ENCODE data around the gene NR0B2.
"Not testable (repeated sequence)": the region's sequence is repeated elsewhere in the genome, so short reads cannot be mapped to it uniquely, and the experiment has no call there.

Gene NR0B2

GRCh38 chr1:26887125-26887524 is 26.6 kb downstream of the NR0B2 start:
- DNase-seq, result no peak
- Mint-ChIP-seq H3K4me1 (ENCODE audit: low read depth) (peaks cover 36% of the 10 kb centered on the region), H3K9me3 (no peaks in the 10 kb centered on the region), H3K27me3 (no peaks in the 10 kb centered on the region), H3K4me3 (peak overlapping the region; percentile 23), H3K27ac (peak overlapping the region; percentile 72), H3K36me3 (ENCODE audit: low read depth) (peaks cover 94% of the 10 kb centered on the region)

DNA sequence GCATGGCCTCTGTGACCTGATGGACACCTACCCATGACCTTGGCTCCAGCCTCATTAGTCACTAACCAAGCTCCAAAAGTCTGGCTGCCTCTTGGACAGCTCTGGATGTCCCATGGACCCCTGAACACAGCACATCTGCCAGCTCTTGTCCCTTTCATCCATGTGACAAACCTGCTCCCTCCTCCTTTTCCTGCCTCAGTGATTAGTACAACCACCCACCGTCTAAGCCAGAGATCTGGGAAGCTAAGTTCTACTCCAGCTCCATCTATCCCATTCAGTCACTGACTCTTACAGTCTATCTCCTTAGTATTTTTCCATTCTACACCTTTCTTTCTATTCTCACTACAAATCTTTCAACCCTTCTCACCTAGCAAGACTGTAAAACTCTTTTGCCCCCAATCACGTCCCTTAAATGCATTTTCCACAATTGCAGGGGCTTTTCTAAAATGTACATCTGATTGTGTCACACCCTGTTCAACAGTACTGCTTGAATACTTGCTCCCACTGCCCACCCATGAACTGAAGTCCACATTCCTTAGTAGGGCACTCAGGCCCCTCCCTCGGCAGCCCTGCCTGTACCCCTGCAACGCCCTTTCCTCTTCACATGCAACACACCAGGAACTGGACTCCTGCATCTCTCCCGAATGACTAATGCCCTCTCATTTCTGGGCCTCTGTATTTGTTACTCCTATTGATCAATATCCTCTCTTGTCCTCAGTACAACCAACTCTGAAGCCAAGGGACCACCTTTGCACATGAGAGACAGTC is 30.9 kb downstream of the NR0B2 start:
- Mint-ChIP-seq H3K9me3 (no peaks in the 10 kb centered on the region), H3K27me3 (no peaks in the 10 kb centered on the region), H3K4me1 (ENCODE audit: low read depth) (peaks cover 10% of the 10 kb centered on the region), H3K36me3 (ENCODE audit: low read depth) (peaks cover 91% of the 10 kb centered on the region), H3K4me3 (no peak overlapping the region), H3K27ac (peak overlapping the region; percentile 42)
- DNase-seq, result no peak

- peaks cover 92% of the 10 kb centered on the region for H3K36me3 Mint-ChIP-seq (ENCODE audit: low read depth)
- not testable (repeated sequence) for H3K27ac Mint-ChIP-seq; H3K4me1 Mint-ChIP-seq (ENCODE audit: low read depth); H3K27me3 Mint-ChIP-seq; H3K9me3 Mint-ChIP-seq; DNase-seq; H3K4me3 Mint-ChIP-seq
Observed at GRCh38 chr1:26881611-26882010, 32.2 kb downstream of the NR0B2 start.

- Mint-ChIP-seq H3K4me1 (ENCODE audit: low read depth) (peaks cover 4% of the 10 kb centered on the region), H3K36me3 (ENCODE audit: low read depth) (peaks cover 86% of the 10 kb centered on the region), H3K9me3 (no peaks in the 10 kb centered on the region), H3K4me3 (no peak overlapping the region), H3K27me3 (no peaks in the 10 kb centered on the region), H3K27ac (peak overlapping the region; percentile 26)
- DNase-seq, result no peak
Observed at GRCh38 chr1:26879793-26880192, 34.0 kb downstream of the NR0B2 start.

DNA sequence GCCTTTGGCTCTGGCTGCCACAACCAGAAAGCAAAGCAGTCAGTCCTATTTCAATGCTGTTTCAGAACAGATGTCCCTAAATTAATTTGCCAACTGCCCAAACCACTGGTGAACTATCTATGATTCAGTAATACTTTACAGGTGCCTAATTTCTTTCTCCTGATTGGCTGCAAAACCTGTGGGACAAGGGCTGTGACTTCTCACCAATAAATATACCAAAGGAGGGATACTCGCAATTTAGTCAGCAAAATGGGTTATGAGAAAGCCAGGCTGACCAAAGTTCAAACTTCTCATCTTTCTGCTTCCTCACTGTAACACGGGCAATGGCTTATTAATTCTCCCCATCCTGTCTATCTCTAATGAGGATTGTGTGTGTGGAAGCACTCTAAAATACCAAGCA is 36.4 kb downstream of the NR0B2 start:
- H3K9me3 Mint-ChIP-seq, result no peaks in the 10 kb centered on the region
- no peak overlapping the region for H3K4me3 Mint-ChIP-seq
- H3K27me3 Mint-ChIP-seq, result no peaks in the 10 kb centered on the region
- peaks cover 66% of the 10 kb centered on the region for H3K36me3 Mint-ChIP-seq (ENCODE audit: low read depth)
- H3K4me1 Mint-ChIP-seq (ENCODE audit: low read depth), result peaks cover 4% of the 10 kb centered on the region
- no peak for DNase-seq
- H3K27ac Mint-ChIP-seq, result no peak overlapping the region

DNA sequence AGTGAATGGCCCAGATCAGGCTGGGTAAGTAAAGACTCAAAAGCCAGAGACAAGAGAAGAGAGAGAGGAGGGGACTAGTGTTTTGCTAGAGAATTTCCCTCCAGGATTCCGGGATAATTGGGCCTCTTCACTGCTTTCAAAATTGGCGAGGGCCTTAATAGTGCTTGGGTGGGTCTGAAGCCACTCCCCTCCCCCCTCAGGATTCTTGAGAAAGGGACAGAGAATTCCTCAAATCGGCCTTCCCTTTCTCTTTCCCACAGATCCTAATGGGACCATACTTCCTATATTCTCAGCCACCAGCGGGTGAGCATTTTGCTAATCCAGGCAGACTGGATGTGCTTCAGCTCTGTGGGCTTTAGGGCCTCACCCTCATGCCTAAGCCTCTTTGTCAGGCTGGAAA is 38.9 kb downstream of the NR0B2 start:
- Mint-ChIP-seq H3K36me3 (ENCODE audit: low read depth) (peaks cover 45% of the 10 kb centered on the region), H3K9me3 (no peaks in the 10 kb centered on the region), H3K27ac (no peak overlapping the region), H3K4me1 (ENCODE audit: low read depth) (peaks cover 4% of the 10 kb centered on the region), H3K27me3 (no peaks in the 10 kb centered on the region), H3K4me3 (no peak overlapping the region)
- DNase-seq, result no peak

- peaks cover 30% of the 10 kb centered on the region for H3K36me3 Mint-ChIP-seq (ENCODE audit: low read depth)
- H3K4me3 Mint-ChIP-seq; H3K9me3 Mint-ChIP-seq; DNase-seq; H3K4me1 Mint-ChIP-seq (ENCODE audit: low read depth); H3K27me3 Mint-ChIP-seq; H3K27ac Mint-ChIP-seq: not testable (repeated sequence)
Observed at GRCh38 chr1:26873097-26873496, 40.7 kb downstream of the NR0B2 start.

GRCh38 chr1:26864610-26865480 is 48.9 kb downstream of the NR0B2 start:
- Mint-ChIP-seq H3K4me3 (peak overlapping the region; percentile 90), H3K4me1 (ENCODE audit: low read depth) (peaks cover 30% of the 10 kb centered on the region), H3K36me3 (ENCODE audit: low read depth) (peaks cover 7% of the 10 kb centered on the region), H3K27ac (peak overlapping the region; percentile 96), H3K27me3 (no peaks in the 10 kb centered on the region), H3K9me3 (no peaks in the 10 kb centered on the region)
- peak; percentile 96 for DNase-seq

DNA sequence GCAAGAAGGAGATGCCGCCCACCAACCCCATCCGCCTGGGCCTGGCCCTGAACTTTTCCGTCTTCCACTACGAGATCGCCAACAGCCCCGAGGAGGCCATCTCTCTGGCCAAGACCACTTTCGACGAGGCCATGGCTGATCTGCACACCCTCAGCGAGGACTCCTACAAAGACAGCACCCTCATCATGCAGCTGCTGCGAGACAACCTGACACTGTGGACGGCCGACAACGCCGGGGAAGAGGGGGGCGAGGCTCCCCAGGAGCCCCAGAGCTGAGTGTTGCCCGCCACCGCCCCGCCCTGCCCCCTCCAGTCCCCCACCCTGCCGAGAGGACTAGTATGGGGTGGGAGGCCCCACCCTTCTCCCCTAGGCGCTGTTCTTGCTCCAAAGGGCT is 50.1 kb downstream of the NR0B2 start:
- Mint-ChIP-seq H3K27me3 (no peaks in the 10 kb centered on the region), H3K27ac (peak overlapping the region; percentile 92), H3K4me1 (ENCODE audit: low read depth) (peaks cover 30% of the 10 kb centered on the region), H3K4me3 (peak overlapping the region; percentile 90), H3K9me3 (no peaks in the 10 kb centered on the region), H3K36me3 (ENCODE audit: low read depth) (peaks cover 7% of the 10 kb centered on the region)
- DNase-seq, result no peak

DNA sequence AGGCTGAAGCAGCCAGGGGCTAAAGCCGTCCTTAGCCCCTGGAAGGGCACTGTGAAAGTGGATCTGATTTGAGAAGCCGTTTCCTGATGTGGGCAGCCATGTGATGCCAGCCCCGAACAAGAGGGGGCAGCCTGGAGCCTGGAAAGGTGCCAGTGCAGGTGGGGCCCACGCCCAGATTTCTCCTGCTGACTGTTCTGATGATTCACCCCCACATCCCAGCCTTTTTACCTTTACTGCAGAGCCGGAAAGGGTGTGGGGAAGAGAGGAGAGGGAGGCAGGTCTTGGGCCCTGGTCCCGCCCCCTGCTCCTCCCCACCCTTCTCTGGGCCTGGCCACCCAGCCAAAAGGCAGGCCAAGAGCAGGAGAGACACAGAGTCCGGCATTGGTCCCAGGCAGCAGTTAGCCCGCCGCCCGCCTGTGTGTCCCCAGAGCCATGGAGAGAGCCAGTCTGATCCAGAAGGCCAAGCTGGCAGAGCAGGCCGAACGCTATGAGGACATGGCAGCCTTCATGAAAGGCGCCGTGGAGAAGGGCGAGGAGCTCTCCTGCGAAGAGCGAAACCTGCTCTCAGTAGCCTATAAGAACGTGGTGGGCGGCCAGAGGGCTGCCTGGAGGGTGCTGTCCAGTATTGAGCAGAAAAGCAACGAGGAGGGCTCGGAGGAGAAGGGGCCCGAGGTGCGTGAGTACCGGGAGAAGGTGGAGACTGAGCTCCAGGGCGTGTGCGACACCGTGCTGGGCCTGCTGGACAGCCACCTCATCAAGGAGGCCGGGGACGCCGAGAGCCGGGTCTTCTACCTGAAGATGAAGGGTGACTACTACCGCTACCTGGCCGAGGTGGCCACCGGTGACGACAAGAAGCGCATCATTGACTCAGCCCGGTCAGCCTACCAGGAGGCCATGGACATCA is 50.7 kb downstream of the NR0B2 start, which contains the start of gene SFN:
SFN (plus strand) TSS at position 369 of the 904 bp plus-strand sequence; CDS start at position 433, 64 bp downstream.
- Mint-ChIP-seq H3K4me3 (peak within 1 kb of the TSS; percentile 90), H3K4me1 (ENCODE audit: low read depth) (peaks cover 30% of the 10 kb centered on the region), H3K9me3 (no peaks in the 10 kb centered on the region), H3K27me3 (no peaks in the 10 kb centered on the region), H3K36me3 (ENCODE audit: low read depth) (peaks cover 7% of the 10 kb centered on the region), H3K27ac (peak within 1 kb of the TSS; percentile 92)
- peak; percentile 68 for DNase-seq

DNA sequence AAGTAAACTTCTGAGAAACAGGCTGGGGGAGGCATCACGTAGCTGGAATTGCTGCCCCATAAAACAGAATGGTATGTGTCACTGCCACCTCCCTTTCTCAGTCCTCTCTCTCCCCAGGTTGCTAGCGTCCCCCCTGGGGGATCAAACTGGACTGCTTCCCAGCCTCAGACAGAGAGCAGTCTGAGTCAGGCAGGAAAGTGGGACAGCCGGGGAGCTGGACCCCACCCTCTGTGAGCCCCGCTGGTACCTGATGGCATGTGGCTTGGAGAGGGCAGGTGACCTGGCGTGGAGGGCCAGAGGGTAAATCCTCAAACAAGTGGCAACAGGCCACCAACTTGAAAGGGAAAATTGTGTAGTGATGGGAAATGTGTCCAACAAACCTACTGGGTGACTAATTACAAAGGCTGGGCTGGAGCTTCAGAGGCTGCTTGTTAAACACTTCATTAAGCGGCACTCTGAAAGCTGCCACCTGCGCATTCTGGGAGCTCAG is 51.8 kb downstream of the NR0B2 start:
- Mint-ChIP-seq H3K27ac (peak overlapping the region; percentile 53), H3K4me1 (ENCODE audit: low read depth) (peaks cover 30% of the 10 kb centered on the region), H3K4me3 (no peak overlapping the region)

More for the DNA sequence above, 51.8 kb downstream of the NR0B2 start:
- H3K27me3 Mint-ChIP-seq, result no peaks in the 10 kb centered on the region
- DNase-seq, result no peak
- H3K36me3 Mint-ChIP-seq (ENCODE audit: low read depth), result peaks cover 17% of the 10 kb centered on the region
- H3K9me3 Mint-ChIP-seq, result no peaks in the 10 kb centered on the region

Measured in activated T-cell treated with anti-CD3 and anti-CD28 coated beads, Interleukin-2, amount 50 U/mL, for 24 hours (primary cell).